HG02885 (cell line): Measurements from ENCODE around the gene ALG10.
A peak's percentile ranks its signal among the peaks of the same experiment; 100 is the strongest.
"Not testable (repeated sequence)": the region's sequence is repeated elsewhere in the genome, so short reads cannot be mapped to it uniquely, and the experiment has no call there.

Experiments
- ATAC-seq: cut with Tn5 transposase; IDR thresholded peaks from one replicate; pipeline ENCODE4 v1.9.1; 2021; ENCODE audit warnings: mild to moderate bottlenecking; ENCODE audit not compliant: unreplicated experiment, poor library complexity

The ALG10 gene

GRCh38 chr12:34022079-34022830, at the start of gene ALG10:
ALG10 (plus strand) TSS chr12:34022496; CDS start chr12:34022600, 104 bp downstream.
- peak; percentile 99 for ATAC-seq

- ATAC-seq = not testable (repeated sequence)
Observed at GRCh38 chr12:33972884-33973283, 49.4 kb upstream of the ALG10 start.

- ATAC-seq = no peak
Observed at GRCh38 chr12:33977887-33978286, 44.4 kb upstream of the ALG10 start.

GRCh38 chr12:33988197-33988805, 34.0 kb upstream of the ALG10 start:
- ATAC-seq = no peak

GRCh38 chr12:33988913-33989312, 33.4 kb upstream of the ALG10 start:
- no peak for ATAC-seq

- no peak for ATAC-seq
Observed at GRCh38 chr12:33994857-33995808, 27.2 kb upstream of the ALG10 start.

- not testable (repeated sequence) for ATAC-seq
Observed at GRCh38 chr12:34008835-34009234, 13.5 kb upstream of the ALG10 start.

- no peak for ATAC-seq
Observed at GRCh38 chr12:34016361-34016760, 5.9 kb upstream of the ALG10 start.

- ATAC-seq = no peak
Observed at GRCh38 chr12:34021071-34021470, 1.2 kb upstream of the ALG10 start.

- ATAC-seq = not testable (repeated sequence)
Observed at GRCh38 chr12:34027661-34028060, 5.4 kb downstream of the ALG10 start.

GRCh38 chr12:34030591-34030990, 8.3 kb downstream of the ALG10 start:
- no peak for ATAC-seq

- no peak for ATAC-seq
Observed at GRCh38 chr12:34033628-34034296, 11.5 kb downstream of the ALG10 start.

- not testable (repeated sequence) for ATAC-seq
Observed at GRCh38 chr12:34038357-34038756, 16.1 kb downstream of the ALG10 start.

GRCh38 chr12:34046570-34046969, 24.3 kb downstream of the ALG10 start:
- no peak for ATAC-seq

- not testable (repeated sequence) for ATAC-seq
Observed at GRCh38 chr12:34047855-34048254, 25.6 kb downstream of the ALG10 start.

- no peak for ATAC-seq
Observed at GRCh38 chr12:34048714-34049113, 26.4 kb downstream of the ALG10 start.

- no peak for ATAC-seq
Observed at GRCh38 chr12:34051486-34051885, 29.2 kb downstream of the ALG10 start.

GRCh38 chr12:34054938-34055337, 32.6 kb downstream of the ALG10 start:
- no peak for ATAC-seq
